LNCAP (cell line): ENCODE measurements around the gene LAMA3.

Source experiments
- TF ChIP-seq, protein P1 (sequence below): fragments of 450-650 bp; IDR thresholded peaks from 2 replicates; pipeline ENCODE4 v1.5.1; 2017; ENCODE audit warnings: mild to moderate bottlenecking

Gene LAMA3

DNA sequence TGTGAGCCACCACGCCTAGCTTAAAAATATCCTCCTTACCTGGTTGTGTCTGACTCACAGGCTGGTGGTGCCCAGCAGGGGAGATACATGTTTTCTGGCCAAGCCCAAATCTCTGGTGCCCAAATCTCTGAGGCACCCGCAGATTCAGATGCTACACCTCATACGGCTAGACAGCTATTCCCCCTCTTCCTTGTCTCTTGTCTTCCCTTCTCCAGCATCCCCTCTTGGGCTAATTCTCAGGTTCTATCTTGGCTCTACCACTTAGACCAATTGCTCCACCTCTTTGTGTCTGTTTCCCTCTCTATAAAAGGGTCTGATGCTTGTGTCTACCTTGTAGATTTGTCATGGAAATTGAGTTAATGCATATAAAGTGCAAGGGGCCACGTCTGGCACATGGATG lies 13.4 kb downstream of the LAMA3 start:
- TF ChIP-seq, protein P1, sequence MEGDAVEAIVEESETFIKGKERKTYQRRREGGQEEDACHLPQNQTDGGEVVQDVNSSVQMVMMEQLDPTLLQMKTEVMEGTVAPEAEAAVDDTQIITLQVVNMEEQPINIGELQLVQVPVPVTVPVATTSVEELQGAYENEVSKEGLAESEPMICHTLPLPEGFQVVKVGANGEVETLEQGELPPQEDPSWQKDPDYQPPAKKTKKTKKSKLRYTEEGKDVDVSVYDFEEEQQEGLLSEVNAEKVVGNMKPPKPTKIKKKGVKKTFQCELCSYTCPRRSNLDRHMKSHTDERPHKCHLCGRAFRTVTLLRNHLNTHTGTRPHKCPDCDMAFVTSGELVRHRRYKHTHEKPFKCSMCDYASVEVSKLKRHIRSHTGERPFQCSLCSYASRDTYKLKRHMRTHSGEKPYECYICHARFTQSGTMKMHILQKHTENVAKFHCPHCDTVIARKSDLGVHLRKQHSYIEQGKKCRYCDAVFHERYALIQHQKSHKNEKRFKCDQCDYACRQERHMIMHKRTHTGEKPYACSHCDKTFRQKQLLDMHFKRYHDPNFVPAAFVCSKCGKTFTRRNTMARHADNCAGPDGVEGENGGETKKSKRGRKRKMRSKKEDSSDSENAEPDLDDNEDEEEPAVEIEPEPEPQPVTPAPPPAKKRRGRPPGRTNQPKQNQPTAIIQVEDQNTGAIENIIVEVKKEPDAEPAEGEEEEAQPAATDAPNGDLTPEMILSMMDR, result no peak

DNA sequence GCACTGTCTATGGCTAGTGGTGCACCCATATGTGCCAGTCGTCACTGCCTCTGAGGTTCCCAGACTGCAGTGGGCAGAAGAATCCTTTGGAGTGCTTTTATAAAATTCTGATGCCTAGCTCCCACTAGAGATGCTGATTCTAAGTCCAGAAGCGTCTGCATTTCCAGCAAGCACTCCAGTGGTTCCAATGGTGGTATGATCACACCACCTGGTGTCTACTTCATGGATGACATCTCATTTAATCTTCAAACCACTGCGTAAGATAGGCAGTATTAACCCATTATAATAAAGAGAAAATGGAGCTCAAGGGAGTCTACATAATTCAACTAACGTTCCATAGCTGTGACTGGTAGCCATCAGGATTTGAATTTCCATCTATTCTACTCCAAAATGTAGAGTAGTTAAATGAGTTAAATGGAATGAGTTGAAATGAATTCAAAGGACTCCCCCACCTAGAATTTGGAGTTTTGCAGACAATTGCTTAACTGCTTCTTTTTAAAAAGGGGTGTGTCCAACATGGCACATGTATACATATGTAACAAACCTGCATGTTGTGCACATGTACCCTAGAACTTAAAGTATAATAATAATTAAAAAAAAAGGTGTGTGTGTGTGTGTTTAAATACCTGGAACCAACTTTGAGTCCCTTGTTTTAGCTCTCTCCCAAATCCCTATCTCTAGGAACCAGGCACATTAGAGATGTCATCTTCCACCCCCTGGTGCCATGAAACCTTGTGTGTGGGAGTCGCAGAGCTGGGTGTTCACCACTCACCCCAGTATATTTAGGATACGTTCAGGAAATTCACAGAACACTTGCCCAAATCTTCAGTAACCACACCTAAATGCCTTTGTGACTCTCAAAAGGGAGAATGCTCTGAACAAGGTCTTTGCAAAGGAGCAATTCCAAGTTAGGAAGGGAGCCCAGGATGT lies 14.1 kb downstream of the LAMA3 start:
- TF ChIP-seq, protein P1, result peak; percentile 54; the same call in 1 of the 2 replicates

DNA sequence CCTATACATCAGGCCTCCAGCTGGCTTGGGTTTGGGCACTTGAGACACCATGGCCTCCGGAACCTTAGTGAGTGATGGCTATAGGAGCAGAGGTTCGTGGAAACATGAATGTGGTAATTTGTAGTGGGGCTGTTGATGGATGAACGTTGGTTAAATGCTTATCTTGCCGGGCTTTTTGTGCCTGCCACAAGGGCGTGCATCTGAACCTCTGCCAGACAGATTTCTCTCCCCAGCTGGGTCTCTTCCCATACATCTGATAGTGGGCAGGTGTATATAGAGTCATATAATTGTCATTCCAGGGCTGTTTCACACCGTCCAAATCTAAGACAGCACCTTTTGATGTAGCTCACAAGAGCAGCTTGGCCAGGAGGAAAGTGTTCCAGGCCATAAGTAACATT lies 14.7 kb downstream of the LAMA3 start:
- TF ChIP-seq, protein P1, result no peak

DNA sequence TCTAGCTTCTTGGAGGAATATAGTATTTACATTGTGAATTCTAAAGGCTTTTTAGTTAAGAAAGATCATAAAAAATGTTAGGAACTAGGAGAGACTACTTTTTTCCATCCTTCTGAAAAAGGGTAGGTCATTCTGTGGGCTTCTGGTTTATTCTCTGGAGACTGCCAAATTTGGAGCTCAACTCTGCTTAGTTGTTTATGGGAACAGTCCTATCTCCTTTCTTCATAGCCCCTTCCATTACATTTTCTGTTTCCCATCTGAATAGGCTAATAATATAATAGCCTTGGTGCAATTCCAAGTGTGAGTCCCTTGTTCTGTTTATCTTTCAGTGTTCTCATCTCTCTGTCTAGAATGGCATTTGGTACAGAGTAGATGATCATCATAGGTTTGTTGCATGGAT lies 15.6 kb downstream of the LAMA3 start:
- TF ChIP-seq, protein P1, result no peak

GRCh38 chr18:23706971-23707640 lies 17.9 kb downstream of the LAMA3 start:
- TF ChIP-seq, protein P1, result no peak

GRCh38 chr18:23710068-23710527 lies 20.8 kb downstream of the LAMA3 start:
- TF ChIP-seq, protein P1, result no peak

DNA sequence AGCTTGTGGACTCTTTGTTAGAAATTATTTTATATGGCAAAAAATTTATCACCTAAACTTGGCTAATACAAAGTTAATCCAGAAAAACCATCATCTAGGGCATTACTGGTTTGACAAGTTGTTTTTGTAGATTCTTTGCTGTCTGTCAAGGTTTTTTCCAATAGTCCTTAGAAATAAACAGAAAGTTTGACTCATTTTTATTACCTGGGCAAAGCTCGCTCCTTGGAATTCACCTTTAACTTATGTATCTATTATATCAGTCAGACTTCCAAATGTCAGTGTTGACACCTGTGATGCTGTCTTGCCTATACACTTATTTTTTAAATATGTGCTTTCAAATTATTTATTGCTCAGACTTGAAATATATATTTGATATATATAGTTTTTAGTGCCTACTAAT lies 21.7 kb downstream of the LAMA3 start:
- TF ChIP-seq, protein P1, result no peak
